RWPE2 (cell line): Measurements from ENCODE around the gene EHBP1L1.
A peak's percentile ranks its signal among the peaks of the same experiment; 100 is the strongest.

Source experiments
- ATAC-seq: fragments of 200-7000 bp; cut with Tn5 transposase; 3 replicates; pipeline ENCODE4 v1.9.1; 2021; ENCODE audit warnings: low read depth
- DNase-seq: peaks from one replicate; pipeline ENCODE4 v3.0.0-alpha.2; 2020; ENCODE audit warnings: low spot score
- H3K27ac ChIP-seq: fragments of 450-650 bp; 2 replicates; pipeline ENCODE4 v1.5.1; 2017; ENCODE audit warnings: mild to moderate bottlenecking; ENCODE audit not compliant: poor library complexity, severe bottlenecking
- H3K27me3 ChIP-seq: fragments of 250-450 bp; sonication (Bioruptor Pico); 2 replicates; pipeline ENCODE4 v1.5.1; 2021; ENCODE audit warnings: mild to moderate bottlenecking, moderate library complexity; ENCODE audit not compliant: insufficient read depth, poor library complexity, severe bottlenecking
- H3K36me3 ChIP-seq: fragments of 250-450 bp; sonication (Bioruptor Pico); 2 replicates; pipeline ENCODE4 v1.5.1; 2020; ENCODE audit warnings: low read depth, mild to moderate bottlenecking, moderate library complexity
- H3K4me1 ChIP-seq: fragments of 250-450 bp; sonication (Bioruptor Pico); 2 replicates; pipeline ENCODE4 v1.5.1; 2021; ENCODE audit warnings: mild to moderate bottlenecking, moderate library complexity; ENCODE audit not compliant: insufficient read depth, poor library complexity, severe bottlenecking
- H3K4me3 ChIP-seq: fragments of 250-450 bp; sonication (Bioruptor Pico); 2 replicates; pipeline ENCODE4 v1.5.1; 2021; ENCODE audit warnings: mild to moderate bottlenecking, moderate library complexity; ENCODE audit not compliant: severe bottlenecking
- H3K9me3 ChIP-seq: fragments of 250-450 bp; sonication (Bioruptor Pico); 2 replicates; pipeline ENCODE4 v1.5.1; 2021; ENCODE audit warnings: mild to moderate bottlenecking, moderate library complexity; ENCODE audit not compliant: severe bottlenecking
- CTCF ChIP-seq: fragments of 450-650 bp; IDR thresholded peaks from one replicate; pipeline ENCODE4 v1.5.1; 2017; ENCODE audit warnings: mild to moderate bottlenecking, moderate library complexity; ENCODE audit not compliant: poor library complexity, severe bottlenecking

EHBP1L1 gene

GRCh38 chr11:65589444-65590239, 13.8 kb downstream of the EHBP1L1 start:
- DNase-seq (no peak), ATAC-seq (no peak)
- Histone ChIP-seq H3K9me3 (no peaks in the 10 kb centered on the region), H3K27ac (no peak overlapping the region), H3K27me3 (no peaks in the 10 kb centered on the region), H3K36me3 (peaks cover 31% of the 10 kb centered on the region), H3K4me3 (no peak overlapping the region), H3K4me1 (peaks cover 9% of the 10 kb centered on the region)
- no peak for TF ChIP-seq CTCF

GRCh38 chr11:65590240-65590738, 14.4 kb downstream of the EHBP1L1 start:
- Histone ChIP-seq H3K4me1 (peaks cover 9% of the 10 kb centered on the region), H3K4me3 (no peak overlapping the region), H3K9me3 (no peaks in the 10 kb centered on the region), H3K27ac (no peak overlapping the region), H3K27me3 (no peaks in the 10 kb centered on the region), H3K36me3 (peaks cover 29% of the 10 kb centered on the region)
- ATAC-seq (no peak), DNase-seq (no peak)
- TF ChIP-seq CTCF = no peak

GRCh38 chr11:65591939-65592857, 16.3 kb downstream of the EHBP1L1 start:
- Histone ChIP-seq H3K4me3 (no peak overlapping the region), H3K4me1 (peaks cover 9% of the 10 kb centered on the region), H3K27me3 (no peaks in the 10 kb centered on the region), H3K36me3 (peaks cover 17% of the 10 kb centered on the region), H3K9me3 (no peaks in the 10 kb centered on the region), H3K27ac (peak overlapping the region; percentile 32)
- no peak for TF ChIP-seq CTCF
- ATAC-seq = no peak
- no peak for DNase-seq

GRCh38 chr11:65592858-65593517, 17.1 kb downstream of the EHBP1L1 start:
- Histone ChIP-seq H3K27me3 (no peaks in the 10 kb centered on the region), H3K27ac (peak overlapping the region; percentile 32), H3K4me3 (no peak overlapping the region), H3K36me3 (peaks cover 19% of the 10 kb centered on the region), H3K4me1 (peaks cover 9% of the 10 kb centered on the region), H3K9me3 (no peaks in the 10 kb centered on the region)
- no peak for DNase-seq
- peak; percentile 60 for ATAC-seq
- TF ChIP-seq CTCF = no peak
